Effector memory CD4-positive, alpha-beta T cell (primary cell): ENCODE data around the gene FAM120C.

Experiments
- DNase-seq, 3 donors: peaks; one replicate each; pipeline ENCODE4 v3.0.0-alpha.2; 2020
- H3K27ac ChIP-seq: 2 replicates; pipeline ENCODE4 v1.7.0; 2013; ENCODE audit warnings: mild to moderate bottlenecking, low read length, moderate library complexity; ENCODE audit not compliant: insufficient read depth, poor library complexity, severe bottlenecking
- H3K27me3 ChIP-seq: replicated peaks from 2 replicates; pipeline ENCODE4 v1.7.0; 2013; ENCODE audit warnings: mild to moderate bottlenecking, low read length; ENCODE audit not compliant: insufficient read depth, control insufficient read depth, poor library complexity, severe bottlenecking
- H3K36me3 ChIP-seq: 2 replicates; pipeline ENCODE4 v1.7.0; 2013; ENCODE audit warnings: mild to moderate bottlenecking, low read length, moderate library complexity; ENCODE audit not compliant: control insufficient read depth, insufficient read depth
- H3K4me1 ChIP-seq: 2 replicates; pipeline ENCODE4 v1.7.0; 2013; ENCODE audit warnings: low read length, mild to moderate bottlenecking; ENCODE audit not compliant: control insufficient read depth, insufficient read depth, poor library complexity, severe bottlenecking
- H3K4me3 ChIP-seq: 2 replicates; pipeline ENCODE4 v1.7.0; 2013; ENCODE audit warnings: low read length, low read depth, mild to moderate bottlenecking; ENCODE audit not compliant: insufficient read depth, poor library complexity, severe bottlenecking
- H3K9me3 ChIP-seq: 2 replicates; pipeline ENCODE4 v1.7.0; 2013; ENCODE audit warnings: mild to moderate bottlenecking, low read length, moderate library complexity; ENCODE audit not compliant: control insufficient read depth

Gene FAM120C

GRCh38 chrX:54074826-54075225, 108.2 kb downstream of the FAM120C start:
- no peak overlapping the region for H3K4me3 ChIP-seq

GRCh38 chrX:54067766-54068165, 115.3 kb downstream of the FAM120C start:
- no peaks in the 10 kb centered on the region for H3K9me3 ChIP-seq
- no peaks in the 10 kb centered on the region for H3K4me1 ChIP-seq
- no peak overlapping the region for H3K4me3 ChIP-seq
- no peaks in the 10 kb centered on the region for H3K36me3 ChIP-seq
- DNase-seq, result no peak
- H3K27me3 ChIP-seq, result no peaks in the 10 kb centered on the region
- H3K27ac ChIP-seq, result no peak overlapping the region

More at GRCh38 chrX:54074826-54075225, 108.2 kb downstream of the FAM120C start:
- H3K4me1 ChIP-seq, result no peaks in the 10 kb centered on the region
- no peaks in the 10 kb centered on the region for H3K9me3 ChIP-seq
- no peaks in the 10 kb centered on the region for H3K36me3 ChIP-seq
- DNase-seq, result no peak
- H3K27me3 ChIP-seq, result no peaks in the 10 kb centered on the region
- no peak overlapping the region for H3K27ac ChIP-seq

- no peaks in the 10 kb centered on the region for H3K4me1 ChIP-seq
- H3K27ac ChIP-seq, result no peak overlapping the region
- no peak overlapping the region for H3K4me3 ChIP-seq
- no peaks in the 10 kb centered on the region for H3K27me3 ChIP-seq
- no peak for DNase-seq
- no peaks in the 10 kb centered on the region for H3K9me3 ChIP-seq
- H3K36me3 ChIP-seq, result no peaks in the 10 kb centered on the region
Observed at GRCh38 chrX:54066841-54067240, 116.2 kb downstream of the FAM120C start.

DNA sequence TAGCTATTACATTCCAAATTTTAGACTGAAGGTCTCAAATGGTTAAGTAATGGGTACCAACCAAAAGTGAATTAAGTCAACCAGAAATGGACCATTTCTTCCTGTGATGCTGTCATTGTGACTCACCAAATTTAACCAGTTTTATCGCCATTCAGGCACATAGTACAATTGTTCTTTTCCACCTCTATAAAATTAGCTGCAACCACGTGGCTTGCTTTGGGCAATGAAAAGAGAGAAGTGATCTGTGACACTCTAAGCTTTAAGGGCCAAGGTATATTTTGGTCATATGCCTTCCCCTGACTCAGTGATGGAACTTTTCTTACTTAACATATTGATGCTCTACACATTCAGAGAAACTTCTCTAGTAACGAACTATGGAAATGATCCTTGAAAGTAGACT, 118.5 kb downstream of the FAM120C start:
- no peaks in the 10 kb centered on the region for H3K27me3 ChIP-seq
- no peaks in the 10 kb centered on the region for H3K9me3 ChIP-seq
- H3K36me3 ChIP-seq, result no peaks in the 10 kb centered on the region
- no peaks in the 10 kb centered on the region for H3K4me1 ChIP-seq
- H3K4me3 ChIP-seq, result no peak overlapping the region
- no peak overlapping the region for H3K27ac ChIP-seq
- no peak for DNase-seq

DNA sequence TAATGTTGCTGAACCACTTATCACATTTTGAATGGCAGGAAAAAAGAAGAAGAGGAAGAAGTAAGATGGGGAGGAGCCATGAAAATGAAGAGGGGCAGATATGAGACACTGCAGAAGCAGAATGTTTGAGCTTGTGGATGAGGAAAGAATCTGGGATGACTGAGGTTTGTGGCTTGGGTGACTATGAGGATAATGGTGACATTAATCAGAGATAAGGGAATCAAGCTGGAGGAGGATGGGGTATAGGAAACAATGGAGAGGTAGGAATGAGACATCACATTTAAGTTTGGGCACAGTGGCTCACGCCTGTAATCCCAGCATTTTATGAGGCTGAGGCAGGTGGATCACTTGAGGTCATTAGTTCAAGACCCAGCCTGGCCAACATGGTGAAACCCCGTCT, 119.7 kb downstream of the FAM120C start:
- no peaks in the 10 kb centered on the region for H3K9me3 ChIP-seq
- H3K27ac ChIP-seq, result no peak overlapping the region
- no peak for DNase-seq

DNA sequence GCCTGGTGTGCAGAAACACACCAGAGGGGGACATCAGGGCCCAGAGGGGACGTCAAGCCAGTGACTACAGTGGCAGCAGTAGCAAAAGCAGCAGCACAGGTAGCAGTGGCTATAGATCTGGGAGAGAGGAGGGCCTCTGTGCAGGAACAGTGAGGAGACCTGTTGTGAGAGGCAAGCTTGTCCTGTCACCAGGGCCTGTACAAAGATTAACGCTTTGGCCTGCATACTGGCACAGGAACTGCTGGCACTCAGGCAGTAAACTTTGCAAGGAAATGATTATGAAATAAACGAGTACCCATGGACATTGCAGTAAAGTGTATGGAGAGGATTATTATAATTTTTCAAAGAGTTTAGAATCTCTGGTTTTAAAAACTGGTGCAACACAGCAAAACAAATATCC, 133.3 kb downstream of the FAM120C start:
- Histone ChIP-seq H3K4me1 (no peaks in the 10 kb centered on the region), H3K9me3 (no peaks in the 10 kb centered on the region), H3K4me3 (no peak overlapping the region), H3K27ac (no peak overlapping the region), H3K36me3 (no peaks in the 10 kb centered on the region), H3K27me3 (no peaks in the 10 kb centered on the region)
- DNase-seq, result no peak

More for the DNA sequence above, 119.7 kb downstream of the FAM120C start:
- Histone ChIP-seq H3K36me3 (no peaks in the 10 kb centered on the region), H3K4me3 (no peak overlapping the region), H3K27me3 (no peaks in the 10 kb centered on the region), H3K4me1 (no peaks in the 10 kb centered on the region)

GRCh38 chrX:54048412-54048811, 134.6 kb downstream of the FAM120C start:
- Histone ChIP-seq H3K9me3 (no peaks in the 10 kb centered on the region), H3K36me3 (no peaks in the 10 kb centered on the region), H3K4me3 (no peak overlapping the region), H3K27me3 (no peaks in the 10 kb centered on the region), H3K27ac (no peak overlapping the region), H3K4me1 (no peaks in the 10 kb centered on the region)
- DNase-seq, result no peak

- Histone ChIP-seq H3K27me3 (no peaks in the 10 kb centered on the region), H3K9me3 (no peaks in the 10 kb centered on the region), H3K27ac (peak overlapping the region; percentile 87), H3K4me3 (no peak overlapping the region), H3K4me1 (peaks cover 3% of the 10 kb centered on the region), H3K36me3 (no peaks in the 10 kb centered on the region)
- no peak for DNase-seq
Observed at GRCh38 chrX:54045563-54046228, 137.4 kb downstream of the FAM120C start.

DNA sequence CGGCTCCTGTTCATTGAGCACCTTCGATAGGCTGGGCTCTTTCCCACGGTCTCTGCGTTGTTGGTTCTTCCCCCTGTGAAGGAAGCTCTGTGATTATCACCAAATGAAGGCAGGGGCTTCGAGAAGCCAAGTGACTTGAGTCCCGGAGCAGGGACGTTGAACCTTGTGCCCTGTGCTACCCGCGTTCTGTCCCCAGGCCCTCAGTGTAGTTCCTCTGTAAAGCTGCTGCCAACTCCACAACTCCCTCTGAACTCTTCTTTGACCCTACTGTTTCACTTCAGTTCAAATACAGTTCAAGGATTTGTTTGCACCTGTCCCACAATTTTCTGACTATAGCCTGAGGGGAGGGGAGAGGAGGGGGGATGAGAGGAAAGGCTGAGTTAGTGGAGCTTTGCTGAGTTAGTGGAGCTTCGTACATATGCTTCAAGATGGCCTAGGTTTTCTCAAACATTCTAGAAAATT, 138.1 kb downstream of the FAM120C start:
- no peaks in the 10 kb centered on the region for H3K27me3 ChIP-seq
- H3K36me3 ChIP-seq, result no peaks in the 10 kb centered on the region
- peaks cover 3% of the 10 kb centered on the region for H3K4me1 ChIP-seq
- peak overlapping the region; percentile 36 for H3K4me3 ChIP-seq
- no peak for DNase-seq
- H3K9me3 ChIP-seq, result no peaks in the 10 kb centered on the region
- H3K27ac ChIP-seq, result peak overlapping the region; percentile 87

DNA sequence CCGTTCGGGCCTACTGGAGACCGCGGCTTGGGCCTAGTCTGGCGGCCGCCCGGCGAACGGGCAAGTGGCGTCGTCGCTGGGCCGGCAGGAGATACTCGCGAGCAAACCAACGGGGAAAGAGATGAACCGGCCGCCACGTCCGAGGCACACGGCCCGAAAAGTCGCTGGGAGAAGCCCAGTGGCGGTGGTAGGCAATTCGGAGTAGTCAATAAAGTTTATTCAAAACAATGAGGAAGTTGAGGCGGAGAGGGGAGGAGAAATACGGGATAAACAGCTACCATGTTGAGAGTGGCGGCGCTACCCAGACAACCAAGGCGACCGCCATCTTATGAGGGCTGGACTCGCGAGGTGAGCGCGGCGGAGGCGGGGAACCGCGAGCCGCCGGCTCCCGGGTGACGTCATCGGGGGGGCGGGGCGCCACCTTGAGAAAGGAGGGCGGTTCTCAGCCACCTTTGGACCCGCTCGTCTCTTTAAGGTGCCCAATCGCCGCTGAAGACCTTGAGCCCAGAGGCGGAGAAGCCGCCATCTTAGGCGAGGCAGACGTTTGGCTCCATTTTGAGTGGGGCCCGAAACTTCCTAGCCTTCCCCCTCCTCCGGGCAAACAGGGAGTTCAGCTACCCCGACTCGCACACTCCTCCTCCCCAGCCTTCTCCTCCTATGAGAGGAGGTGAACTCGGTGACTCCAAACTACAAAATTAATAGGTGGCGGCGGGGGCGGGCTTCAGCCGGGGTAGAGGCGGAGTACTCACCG, 138.8 kb downstream of the FAM120C start, which contains the start of gene PHF8:
Gene PHF8 (minus strand): TSS at position 348 of the 751 bp plus-strand sequence. CDS start 1,745 bp downstream, outside the sequence.
- H3K4me1 ChIP-seq, result peaks cover 3% of the 10 kb centered on the region
- H3K9me3 ChIP-seq, result no peaks in the 10 kb centered on the region
- no peaks in the 10 kb centered on the region for H3K36me3 ChIP-seq
- H3K27me3 ChIP-seq, result no peaks in the 10 kb centered on the region
- peak; percentile 91 to 92 (median 91) for DNase-seq
- H3K4me3 ChIP-seq, result peak within 1 kb of the TSS; percentile 68
- peak within 1 kb of the TSS; percentile 87 for H3K27ac ChIP-seq
